HEK293 (cell line): ENCODE measurements around the gene FAM3C.

ENCODE experiments used
- CTCF ChIP-seq: fragments of 450-650 bp; formaldehyde crosslinking; IDR thresholded peaks from 2 replicates; pipeline ENCODE4 v1.5.1; 2016; ENCODE audit warnings: missing biosample characterization, missing genetic modification characterization
- PBX3 ChIP-seq: sonication (generic); formaldehyde crosslinking; IDR thresholded peaks from 2 replicates; pipeline ENCODE4 v1.8.1; 2022; ENCODE audit warnings: mild to moderate bottlenecking, moderate library complexity, missing genetic modification reagents
- PRDM4 ChIP-seq: fragments of 450-650 bp; formaldehyde crosslinking; IDR thresholded peaks from 2 replicates; pipeline ENCODE4 v1.5.1; 2017; ENCODE audit warnings: missing biosample characterization, missing genetic modification characterization
- SALL2 ChIP-seq: fragments of 450-650 bp; formaldehyde crosslinking; IDR thresholded peaks from 2 replicates; pipeline ENCODE4 v1.5.0; 2017; ENCODE audit warnings: missing biosample characterization, mild to moderate bottlenecking, missing genetic modification characterization, borderline replicate concordance
- ZBTB49 ChIP-seq: fragments of 450-650 bp; formaldehyde crosslinking; IDR thresholded peaks from 2 replicates; pipeline ENCODE4 v1.5.1; 2016; ENCODE audit warnings: missing biosample characterization, missing genetic modification characterization, low read depth
- ZBTB8A ChIP-seq: fragments of 450-650 bp; formaldehyde crosslinking; IDR thresholded peaks from 2 replicates; pipeline ENCODE4 v1.5.1; 2016; ENCODE audit warnings: missing biosample characterization, missing genetic modification characterization
- ZNF121 ChIP-seq: fragments of 450-650 bp; formaldehyde crosslinking; IDR thresholded peaks from 2 replicates; pipeline ENCODE4 v1.5.1; 2016; ENCODE audit warnings: missing biosample characterization, missing genetic modification characterization
- ZNF416 ChIP-seq: fragments of 450-650 bp; formaldehyde crosslinking; IDR thresholded peaks from 2 replicates; pipeline ENCODE4 v1.5.1; 2016; ENCODE audit warnings: missing biosample characterization, missing genetic modification characterization
- ZNF426 ChIP-seq: fragments of 450-650 bp; formaldehyde crosslinking; IDR thresholded peaks from 2 replicates; pipeline ENCODE4 v1.5.1; 2017; ENCODE audit warnings: missing biosample characterization, missing genetic modification characterization, mild to moderate bottlenecking, inconsistent platforms, moderate library complexity
- ZNF501 ChIP-seq: fragments of 450-650 bp; formaldehyde crosslinking; IDR thresholded peaks from 2 replicates; pipeline ENCODE4 v1.5.1; 2016; ENCODE audit warnings: missing biosample characterization, missing genetic modification characterization
- ZNF670 ChIP-seq: fragments of 450-650 bp; formaldehyde crosslinking; IDR thresholded peaks from 2 replicates; pipeline ENCODE4 v1.5.1; 2016; ENCODE audit warnings: missing biosample characterization, missing genetic modification characterization, low read depth
- ZNF830 ChIP-seq: fragments of 450-650 bp; IDR thresholded peaks from 2 replicates; pipeline ENCODE4 v1.5.0; 2018; ENCODE audit warnings: missing biosample characterization, missing genetic modification characterization, low read depth, mild to moderate bottlenecking, moderate library complexity
- ZXDB ChIP-seq: fragments of 450-650 bp; formaldehyde crosslinking; IDR thresholded peaks from 2 replicates; pipeline ENCODE4 v1.5.1; 2016; ENCODE audit warnings: missing biosample characterization, missing genetic modification characterization
- TF ChIP-seq, protein P1 (sequence below): fragments of 450-650 bp; formaldehyde crosslinking; IDR thresholded peaks from 2 replicates; pipeline ENCODE4 v1.5.1; 2016; ENCODE audit warnings: missing biosample characterization, missing genetic modification characterization

DNA sequence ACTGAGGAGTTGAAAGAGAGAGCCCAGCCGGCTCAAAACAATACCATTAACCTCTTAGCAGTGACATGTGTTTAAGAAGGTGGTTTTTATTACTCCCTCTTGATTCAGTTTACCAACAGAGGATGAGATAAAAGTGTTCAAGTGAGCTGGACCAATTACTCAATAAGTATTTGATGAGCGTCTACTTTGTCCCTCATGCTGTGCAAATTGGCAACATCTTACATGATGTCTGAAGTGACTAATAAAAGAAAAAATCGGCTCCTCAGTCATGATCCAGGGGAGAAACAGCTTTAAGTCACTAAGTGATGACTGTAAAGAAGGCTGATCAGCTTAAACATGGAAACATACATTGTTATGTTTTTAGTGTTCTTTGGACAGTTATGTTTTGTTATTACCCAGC, 59.5 kb downstream of the FAM3C start:
- no peak for TF ChIP-seq ZBTB8A (tag by site-specific recombination)
- no peak for TF ChIP-seq ZXDB (tag by site-specific recombination)
- TF ChIP-seq ZNF670 (tag by site-specific recombination) = no peak
- TF ChIP-seq CTCF (tag by site-specific recombination) = no peak
- TF ChIP-seq ZNF830 (tag by site-specific recombination) = no peak
- TF ChIP-seq, protein P1, sequence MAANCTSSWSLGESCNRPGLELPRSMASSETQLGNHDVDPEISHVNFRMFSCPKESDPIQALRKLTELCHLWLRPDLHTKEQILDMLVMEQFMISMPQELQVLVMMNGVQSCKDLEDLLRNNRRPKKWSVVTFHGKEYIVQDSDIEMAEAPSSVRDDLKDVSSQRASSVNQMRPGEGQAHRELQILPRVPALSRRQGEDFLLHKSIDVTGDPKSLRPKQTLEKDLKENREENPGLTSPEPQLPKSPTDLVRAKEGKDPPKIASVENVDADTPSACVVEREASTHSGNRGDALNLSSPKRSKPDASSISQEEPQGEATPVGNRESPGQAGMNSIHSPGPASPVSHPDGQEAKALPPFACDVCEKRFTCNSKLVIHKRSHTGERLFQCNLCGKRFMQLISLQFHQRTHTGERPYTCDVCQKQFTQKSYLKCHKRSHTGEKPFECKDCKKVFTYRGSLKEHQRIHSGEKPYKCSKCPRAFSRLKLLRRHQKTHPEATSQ (tag by site-specific recombination) = no peak
- TF ChIP-seq SALL2 (tag by site-specific recombination) = no peak
- TF ChIP-seq ZNF121 (tag by site-specific recombination) = no peak
- peak; percentile 72 for TF ChIP-seq PRDM4
- no peak for TF ChIP-seq PBX3 (CRISPR knock-in tag)
- no peak for TF ChIP-seq ZNF416 (tag by site-specific recombination)
- TF ChIP-seq ZBTB49 (tag by site-specific recombination) = no peak
- TF ChIP-seq ZNF501 (tag by site-specific recombination) = no peak
- TF ChIP-seq ZNF426 = no peak
